Activated CD4-positive, alpha-beta T cell treated with anti-CD3 and anti-CD28 coated beads for 4 hours (primary cell): ENCODE data around the gene ZNF280A.
"Not testable (repeated sequence)": the region's sequence is repeated elsewhere in the genome, so short reads cannot be mapped to it uniquely, and the experiment has no call there.

Source experiments
- DNase-seq, 2 donors: peaks; one replicate each; pipeline ENCODE4 v3.0.0-alpha.2; 2020

ZNF280A gene

GRCh38 chr22:22538226-22538989 lies 18.3 kb upstream of the ZNF280A start:
- no peak for DNase-seq

- no peak for DNase-seq
Measured at GRCh38 chr22:22536916-22537315, 16.8 kb upstream of the ZNF280A start.

- DNase-seq = no peak
Measured at GRCh38 chr22:22536515-22536914, 16.4 kb upstream of the ZNF280A start.

GRCh38 chr22:22535662-22536061 lies 15.6 kb upstream of the ZNF280A start:
- DNase-seq = no peak

- no peak for DNase-seq
Measured at GRCh38 chr22:22534604-22535415, 14.7 kb upstream of the ZNF280A start.

GRCh38 chr22:22533863-22534262 lies 13.8 kb upstream of the ZNF280A start:
- no peak for DNase-seq

- no peak for DNase-seq
Measured at GRCh38 chr22:22533417-22533816, 13.3 kb upstream of the ZNF280A start.

- DNase-seq = not testable (repeated sequence)
Measured at GRCh38 chr22:22532547-22533071, 12.5 kb upstream of the ZNF280A start.

- DNase-seq = no peak
Measured at GRCh38 chr22:22531770-22532546, 11.9 kb upstream of the ZNF280A start.

GRCh38 chr22:22528780-22529179 lies 8.7 kb upstream of the ZNF280A start:
- DNase-seq = no peak

- no peak for DNase-seq
Measured at GRCh38 chr22:22527312-22527711, 7.2 kb upstream of the ZNF280A start.

- DNase-seq = no peak
Measured at GRCh38 chr22:22526125-22526912, 6.2 kb upstream of the ZNF280A start.

- no peak for DNase-seq
Measured at GRCh38 chr22:22523494-22523893, 3.4 kb upstream of the ZNF280A start.

GRCh38 chr22:22521631-22522030 lies 1.6 kb upstream of the ZNF280A start:
- DNase-seq = no peak

GRCh38 chr22:22520667-22521602 lies 865 bp upstream of the ZNF280A start:
- no peak for DNase-seq

- DNase-seq = no peak
Measured at GRCh38 chr22:22519591-22519990, 479 bp downstream of the ZNF280A start.

- no peak for DNase-seq
Measured at GRCh38 chr22:22516992-22517391, 3.1 kb downstream of the ZNF280A start.

GRCh38 chr22:22515890-22516289 lies 4.2 kb downstream of the ZNF280A start:
- DNase-seq = no peak

- DNase-seq = not testable (repeated sequence)
Measured at GRCh38 chr22:22514431-22514830, 5.6 kb downstream of the ZNF280A start.

- no peak for DNase-seq
Measured at GRCh38 chr22:22513619-22514018, 6.5 kb downstream of the ZNF280A start.

- DNase-seq = no peak
Measured at GRCh38 chr22:22512951-22513350, 7.1 kb downstream of the ZNF280A start.
